Effector CD8-positive, alpha-beta T cell (primary cell): ENCODE results near the gene ISY1.
A peak's percentile ranks its signal among the peaks of the same experiment; 100 is the strongest.
"Not testable (repeated sequence)": the region's sequence is repeated elsewhere in the genome, so short reads cannot be mapped to it uniquely, and the experiment has no call there.

Experiments
- DNase-seq: peaks from one replicate; lab custom pipeline; 2025; lab: John Stamatoyannopoulos, UW

Gene ISY1

GRCh38 chr3:129166579-129167332 is 5.9 kb upstream of the ISY1 start:
- no peak for DNase-seq

- DNase-seq: not testable (repeated sequence)
Observed at GRCh38 chr3:129165594-129165993, 4.7 kb upstream of the ISY1 start.

GRCh38 chr3:129164500-129164899 is 3.6 kb upstream of the ISY1 start:
- no peak for DNase-seq

- DNase-seq: no peak
Observed at GRCh38 chr3:129162729-129163579, 2.1 kb upstream of the ISY1 start.

- DNase-seq: no peak
Observed at GRCh38 chr3:129161860-129162271, 1.0 kb upstream of the ISY1 start.

- DNase-seq: no peak
Observed at GRCh38 chr3:129144786-129145185, 16.1 kb downstream of the ISY1 start.

GRCh38 chr3:129141011-129141410 is 19.9 kb downstream of the ISY1 start:
- DNase-seq: not testable (repeated sequence)

- no peak for DNase-seq
Observed at GRCh38 chr3:129139911-129140310, 21.0 kb downstream of the ISY1 start.

DNA sequence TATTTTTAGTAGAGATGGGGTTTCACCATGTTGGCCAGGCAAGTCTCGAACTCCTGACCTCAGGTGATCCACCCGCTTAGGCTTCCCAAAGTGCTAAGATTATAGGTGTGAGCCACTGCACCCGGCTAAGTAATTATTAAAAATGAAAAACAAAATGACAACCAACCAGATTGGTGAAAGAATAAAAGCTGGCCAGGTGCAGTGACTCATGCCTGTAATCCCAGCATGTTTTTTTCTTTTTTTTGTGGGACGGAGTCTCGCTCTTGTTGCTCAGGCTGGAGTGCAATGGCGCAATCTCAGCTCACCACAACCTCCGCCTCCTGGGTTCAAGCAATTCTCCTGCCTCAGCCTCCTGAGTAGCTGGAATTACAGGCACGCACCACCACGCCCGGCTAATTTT is 24.6 kb downstream of the ISY1 start:
- not testable (repeated sequence) for DNase-seq

- DNase-seq: no peak
Observed at GRCh38 chr3:129132097-129132866, 28.6 kb downstream of the ISY1 start.

GRCh38 chr3:129131465-129132088 is 29.3 kb downstream of the ISY1 start:
- no peak for DNase-seq

GRCh38 chr3:129130291-129130813 is 30.5 kb downstream of the ISY1 start:
- no peak for DNase-seq

GRCh38 chr3:129128357-129129155 is 32.3 kb downstream of the ISY1 start:
- no peak for DNase-seq

GRCh38 chr3:129126726-129127280 is 34.1 kb downstream of the ISY1 start:
- DNase-seq: no peak

- no peak for DNase-seq
Observed at GRCh38 chr3:129123314-129124060, 37.4 kb downstream of the ISY1 start.

DNA sequence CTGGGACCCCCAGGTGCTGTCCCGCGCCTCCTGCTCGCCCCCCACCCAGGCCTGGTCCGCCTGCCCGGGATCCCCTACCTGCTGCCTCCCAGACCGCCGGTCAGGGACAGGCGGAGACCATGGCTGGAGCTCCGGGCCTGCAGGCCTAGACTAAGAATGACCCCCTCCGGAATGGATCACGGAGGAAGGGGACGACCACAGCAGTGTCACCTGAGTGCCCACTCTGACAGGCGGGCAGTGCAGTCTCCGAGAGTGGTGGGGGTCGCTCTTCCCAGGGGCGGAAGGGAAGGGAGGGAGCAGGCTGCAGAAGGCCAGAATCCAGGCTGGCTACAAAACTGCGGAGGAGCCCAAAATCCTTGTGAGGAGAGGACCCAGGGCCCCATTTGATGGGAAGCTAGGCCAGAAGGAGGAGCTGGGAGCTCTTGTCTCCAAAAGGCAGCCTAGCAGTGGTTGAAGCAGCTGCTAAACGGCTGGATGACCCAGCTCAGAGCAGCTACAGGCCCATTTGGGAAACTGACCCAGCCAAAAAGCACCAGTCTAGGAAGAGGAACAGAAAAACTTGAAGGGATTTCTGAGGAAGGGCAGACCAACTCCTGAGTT is 38.4 kb downstream of the ISY1 start:
- no peak for DNase-seq

- DNase-seq: peak; percentile 91
Observed at GRCh38 chr3:129121792-129122411, 39.0 kb downstream of the ISY1 start, which contains the start of gene RAB43. TSS of gene RAB43 (minus strand) at chr3:129121804. CDS start at chr3:129121489, 315 bp downstream.

GRCh38 chr3:129121016-129121791 is 39.7 kb downstream of the ISY1 start:
- peak; percentile 41 for DNase-seq
